Activated CD4-positive, alpha-beta T cell treated with anti-CD3 and anti-CD28 coated beads, Interleukin-2, amount 10 ng/mL, durations not matched to agents 7 days and 5 days (primary cell): ENCODE data around the gene KDM4B. TPM values are rescaled to one million over a fixed set of nuclear protein-coding genes. Genes with fewer than 3 reads are reported as not detected.
A peak's percentile ranks its signal among the peaks of the same experiment; 100 is the strongest.
"Not testable (repeated sequence)": the region's sequence is repeated elsewhere in the genome, so short reads cannot be mapped to it uniquely, and the experiment has no call there.

ENCODE experiments used
- CTCF ChIA-PET: fragments of 350-600 bp; sonication (Branson Sonifier 250); formaldehyde crosslinking; loops from one replicate; lab custom pipeline; 2021; ENCODE audit warnings: antibody characterized with exemption; lab: Charles Lee
- POLR2A ChIA-PET: fragments of 350-600 bp; sonication (Branson Sonifier 250); formaldehyde crosslinking; loops from one replicate; lab custom pipeline; 2021; ENCODE audit warnings: antibody characterized with exemption; lab: Charles Lee
- DNase-seq: peaks from one replicate; pipeline ENCODE4 v3.0.0-alpha.2; 2020
- H3K27ac Mint-ChIP-seq: one replicate; pipeline ENCODE4 v1.8.0; 2021; ENCODE audit warnings: mild to moderate bottlenecking, moderate library complexity, mixed read lengths
- H3K27me3 Mint-ChIP-seq: one replicate; pipeline ENCODE4 v1.8.0; 2021; ENCODE audit warnings: mixed read lengths
- H3K36me3 Mint-ChIP-seq: one replicate; pipeline ENCODE4 v1.8.0; 2021; ENCODE audit warnings: low read depth, mixed read lengths
- H3K4me1 Mint-ChIP-seq: one replicate; pipeline ENCODE4 v1.8.0; 2021; ENCODE audit warnings: mixed read lengths
- H3K4me3 Mint-ChIP-seq: one replicate; pipeline ENCODE4 v1.8.0; 2021; ENCODE audit warnings: mild to moderate bottlenecking, moderate library complexity, mixed read lengths
- H3K9me3 Mint-ChIP-seq: one replicate; pipeline ENCODE4 v1.8.0; 2021; ENCODE audit warnings: mixed read lengths
- total RNA-seq, 2 experiments: library from RNA; stranded (reverse); gene quantifications; one replicate each; pipeline ENCODE4 v1.2.3, GENCODE V29; 2021

The KDM4B gene
- total RNA-seq, 2 experiments from 2014 or later, result 37.1 to 40.2 TPM

DNA sequence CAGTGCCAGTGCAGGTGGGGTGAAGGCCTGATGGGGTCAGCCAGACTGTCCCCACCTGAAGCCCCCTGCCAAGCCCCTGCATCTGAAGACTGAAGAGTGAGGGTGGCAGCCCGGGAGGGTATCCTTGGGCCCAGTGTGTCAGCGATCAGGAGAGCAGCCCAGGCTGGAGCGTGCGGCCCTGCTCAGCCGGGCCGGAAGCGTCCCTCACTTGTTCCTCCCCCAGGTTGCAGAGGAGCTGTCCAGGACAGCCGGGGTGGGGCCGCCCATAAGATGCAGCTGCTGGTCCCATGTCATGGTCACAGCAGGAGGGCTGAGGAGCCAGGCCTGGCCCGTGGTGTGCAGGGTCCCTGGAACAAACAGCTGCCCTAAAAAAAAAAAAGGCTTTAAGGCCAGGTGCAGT lies 55.4 kb downstream of the KDM4B start:
- no peaks in the 10 kb centered on the region for H3K4me1 Mint-ChIP-seq
- H3K27me3 Mint-ChIP-seq, result no peaks in the 10 kb centered on the region
- POLR2A ChIA-PET, result no interaction called here
- H3K27ac Mint-ChIP-seq, result no peak overlapping the region
- H3K4me3 Mint-ChIP-seq, result no peak overlapping the region
- no peaks in the 10 kb centered on the region for H3K36me3 Mint-ChIP-seq
- CTCF ChIA-PET, result no interaction called here
- H3K9me3 Mint-ChIP-seq, result no peaks in the 10 kb centered on the region
- no peak for DNase-seq

- H3K36me3 Mint-ChIP-seq, result no peaks in the 10 kb centered on the region
- H3K4me3 Mint-ChIP-seq, result no peak overlapping the region
- no peak for DNase-seq
- no peak overlapping the region for H3K27ac Mint-ChIP-seq
- H3K27me3 Mint-ChIP-seq, result no peaks in the 10 kb centered on the region
- CTCF ChIA-PET, result no interaction called here
- POLR2A ChIA-PET, result no interaction called here
- no peaks in the 10 kb centered on the region for H3K4me1 Mint-ChIP-seq
- no peaks in the 10 kb centered on the region for H3K9me3 Mint-ChIP-seq
Measured at GRCh38 chr19:5025027-5025426, 56.1 kb downstream of the KDM4B start.

GRCh38 chr19:5026706-5027273 lies 57.9 kb downstream of the KDM4B start:
- Mint-ChIP-seq H3K27ac (no peak overlapping the region), H3K9me3 (no peaks in the 10 kb centered on the region), H3K36me3 (no peaks in the 10 kb centered on the region), H3K4me3 (no peak overlapping the region), H3K4me1 (no peaks in the 10 kb centered on the region), H3K27me3 (no peaks in the 10 kb centered on the region)
- CTCF ChIA-PET, result interaction anchor here (0.5 to 1.5 kb wide), 4 partner anchors 10 to 383 kb away, joined by 3 to 5 read pairs (median 4); no protein-coding TSS in a partner anchor
- POLR2A ChIA-PET, result interaction anchor here (0.5 kb wide), 1 partner anchor 1180 kb away, joined by 4 read pairs; no protein-coding TSS in a partner anchor
- DNase-seq, result no peak

DNA sequence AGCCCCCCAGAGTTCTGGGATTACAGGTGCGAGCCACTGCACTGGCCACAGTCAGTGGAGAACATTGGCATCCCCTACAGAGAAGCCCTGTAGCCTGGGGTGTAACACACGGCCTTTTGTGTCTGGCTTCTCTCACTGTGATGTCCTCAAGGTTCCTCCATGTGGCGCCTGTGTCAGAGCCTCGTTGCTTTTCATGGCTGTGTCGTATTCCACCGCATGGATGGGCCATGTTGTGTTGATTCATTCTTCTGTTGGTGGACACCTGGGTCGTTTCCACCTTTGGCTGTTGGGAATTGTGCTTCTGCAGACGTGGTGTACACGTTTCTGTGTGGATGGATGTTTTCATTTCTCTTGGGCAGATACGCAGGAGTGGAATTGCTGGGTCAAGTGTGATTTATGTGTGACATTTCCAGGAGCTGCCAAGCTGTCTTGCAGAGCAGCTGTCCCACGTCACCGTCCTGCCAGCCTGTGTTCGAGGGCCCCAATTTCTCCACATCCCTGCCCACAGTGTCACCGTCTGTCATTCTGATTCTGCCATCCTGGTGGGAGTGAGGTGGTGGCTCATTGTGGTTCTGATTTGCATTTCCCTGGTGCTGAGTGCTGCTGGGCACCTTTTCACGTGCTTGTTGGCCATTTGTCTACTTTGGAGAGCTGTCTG lies 59.4 kb downstream of the KDM4B start:
- no peak overlapping the region for H3K4me3 Mint-ChIP-seq
- no peaks in the 10 kb centered on the region for H3K4me1 Mint-ChIP-seq
- ChIA-PET CTCF (no interaction called here), POLR2A (no interaction called here)
- DNase-seq, result no peak
- no peak overlapping the region for H3K27ac Mint-ChIP-seq
- H3K9me3 Mint-ChIP-seq, result no peaks in the 10 kb centered on the region
- no peaks in the 10 kb centered on the region for H3K27me3 Mint-ChIP-seq
- H3K36me3 Mint-ChIP-seq, result no peaks in the 10 kb centered on the region

GRCh38 chr19:5029596-5029995 lies 60.7 kb downstream of the KDM4B start:
- H3K4me1 Mint-ChIP-seq, H3K4me3 Mint-ChIP-seq, H3K27ac Mint-ChIP-seq, H3K36me3 Mint-ChIP-seq, H3K27me3 Mint-ChIP-seq, POLR2A ChIA-PET, H3K9me3 Mint-ChIP-seq: not testable (repeated sequence)
- CTCF ChIA-PET, result interaction anchor here (1.2 to 2.7 kb wide), 3 partner anchors 14 to 220 kb away, joined by 3 to 17 read pairs (median 8); no protein-coding TSS in a partner anchor
- peak; percentile 66 for DNase-seq

GRCh38 chr19:5030136-5030820 lies 61.4 kb downstream of the KDM4B start:
- CTCF ChIA-PET, result interaction anchor here (0.6 to 2.7 kb wide), 7 partner anchors 15 to 221 kb away, joined by 3 to 17 read pairs (median 5); no protein-coding TSS in a partner anchor
- no peaks in the 10 kb centered on the region for H3K27me3 Mint-ChIP-seq
- POLR2A ChIA-PET, result interaction anchor here (0.5 kb wide), 1 partner anchor 37 kb away, joined by 3 read pairs; no protein-coding TSS in a partner anchor

DNA sequence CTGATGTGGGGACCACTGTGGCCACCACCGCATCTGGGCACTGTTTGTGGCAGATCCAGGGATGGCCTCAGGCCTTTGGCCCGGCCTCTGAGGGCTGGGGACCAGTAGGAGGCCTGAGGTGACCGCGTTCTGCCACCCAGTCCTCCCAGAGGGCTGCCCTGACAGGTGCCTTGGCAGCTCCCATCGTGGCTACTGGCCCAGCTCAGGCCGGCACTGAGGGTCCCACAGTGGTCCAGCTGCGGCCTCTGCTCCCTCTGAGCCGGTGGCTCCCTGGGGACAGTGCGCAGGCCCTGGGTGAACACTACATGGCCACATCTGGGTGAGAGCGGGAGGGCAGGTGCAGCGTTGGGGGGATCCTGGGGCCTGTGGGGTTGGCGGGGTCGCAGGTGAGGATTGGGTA lies 61.9 kb downstream of the KDM4B start:
- Mint-ChIP-seq H3K27me3 (no peaks in the 10 kb centered on the region), H3K4me1 (no peaks in the 10 kb centered on the region), H3K9me3 (no peaks in the 10 kb centered on the region), H3K27ac (no peak overlapping the region), H3K36me3 (peaks cover 2% of the 10 kb centered on the region), H3K4me3 (no peak overlapping the region)
- no peak for DNase-seq
- POLR2A ChIA-PET, result interaction anchor here (0.5 kb wide), 1 partner anchor 37 kb away, joined by 3 read pairs; no protein-coding TSS in a partner anchor
- CTCF ChIA-PET, result interaction anchor here (0.6 to 2.7 kb wide), 10 partner anchors 16 to 221 kb away, joined by 3 to 17 read pairs (median 4); no protein-coding TSS in a partner anchor

More at GRCh38 chr19:5030136-5030820, 61.4 kb downstream of the KDM4B start:
- H3K9me3 Mint-ChIP-seq, result no peaks in the 10 kb centered on the region
- no peak overlapping the region for H3K27ac Mint-ChIP-seq
- no peak overlapping the region for H3K4me3 Mint-ChIP-seq
- no peak for DNase-seq
- peaks cover 2% of the 10 kb centered on the region for H3K36me3 Mint-ChIP-seq
- H3K4me1 Mint-ChIP-seq, result no peaks in the 10 kb centered on the region

DNA sequence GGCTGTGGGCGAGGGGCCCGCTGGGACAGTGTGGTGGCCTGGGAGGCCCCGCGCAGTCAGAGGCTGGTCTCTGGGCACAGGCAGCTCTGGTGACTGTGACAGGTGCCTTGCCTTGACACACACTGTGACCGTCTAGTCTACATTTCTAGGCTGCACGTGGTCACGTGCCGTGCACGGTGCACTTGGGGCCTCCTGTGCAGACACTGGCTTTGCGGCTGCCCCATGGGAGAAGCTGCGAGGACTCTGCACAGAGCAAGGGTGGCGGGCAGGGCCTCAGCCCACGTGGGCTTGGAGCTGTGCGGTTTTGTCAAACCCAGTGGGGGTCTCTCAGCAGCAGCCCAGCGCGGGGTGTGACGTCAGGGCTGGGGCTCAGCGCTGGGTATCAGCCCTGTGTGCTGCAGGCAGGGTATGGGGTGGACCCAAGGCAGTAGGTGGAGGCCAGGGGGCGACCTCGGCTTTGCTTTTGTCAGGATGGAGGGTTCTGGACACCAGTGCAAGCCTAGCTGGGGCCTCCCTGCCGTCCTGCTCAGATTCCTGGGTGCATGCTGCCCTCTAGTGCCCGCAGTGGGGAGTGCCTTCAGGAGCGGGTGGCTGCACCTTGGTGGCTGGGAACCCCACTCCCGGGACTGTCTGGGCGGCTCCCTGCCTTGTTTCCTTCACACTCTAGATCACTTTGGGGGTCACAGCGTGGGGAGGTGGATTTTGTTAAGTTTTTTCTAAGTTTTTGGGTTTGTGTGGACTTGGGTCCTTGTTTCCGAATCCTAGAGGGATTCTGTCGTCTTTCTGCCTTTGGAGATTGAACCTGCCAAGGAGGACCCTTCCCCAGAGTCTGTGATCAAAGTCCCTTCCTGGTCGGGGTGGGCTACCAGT lies 62.6 kb downstream of the KDM4B start:
- DNase-seq, result peak; percentile 84
- H3K27ac Mint-ChIP-seq, result no peak overlapping the region
- H3K4me3 Mint-ChIP-seq, result no peak overlapping the region
- ChIA-PET CTCF (interaction anchor here (0.5 to 2.7 kb wide), 9 partner anchors 14 to 222 kb away, joined by 3 to 17 read pairs (median 4); no protein-coding TSS in a partner anchor), POLR2A (no interaction called here)
- H3K36me3 Mint-ChIP-seq, result peaks cover 2% of the 10 kb centered on the region
- H3K4me1 Mint-ChIP-seq, result no peaks in the 10 kb centered on the region
- no peaks in the 10 kb centered on the region for H3K9me3 Mint-ChIP-seq
- H3K27me3 Mint-ChIP-seq, result no peaks in the 10 kb centered on the region

DNA sequence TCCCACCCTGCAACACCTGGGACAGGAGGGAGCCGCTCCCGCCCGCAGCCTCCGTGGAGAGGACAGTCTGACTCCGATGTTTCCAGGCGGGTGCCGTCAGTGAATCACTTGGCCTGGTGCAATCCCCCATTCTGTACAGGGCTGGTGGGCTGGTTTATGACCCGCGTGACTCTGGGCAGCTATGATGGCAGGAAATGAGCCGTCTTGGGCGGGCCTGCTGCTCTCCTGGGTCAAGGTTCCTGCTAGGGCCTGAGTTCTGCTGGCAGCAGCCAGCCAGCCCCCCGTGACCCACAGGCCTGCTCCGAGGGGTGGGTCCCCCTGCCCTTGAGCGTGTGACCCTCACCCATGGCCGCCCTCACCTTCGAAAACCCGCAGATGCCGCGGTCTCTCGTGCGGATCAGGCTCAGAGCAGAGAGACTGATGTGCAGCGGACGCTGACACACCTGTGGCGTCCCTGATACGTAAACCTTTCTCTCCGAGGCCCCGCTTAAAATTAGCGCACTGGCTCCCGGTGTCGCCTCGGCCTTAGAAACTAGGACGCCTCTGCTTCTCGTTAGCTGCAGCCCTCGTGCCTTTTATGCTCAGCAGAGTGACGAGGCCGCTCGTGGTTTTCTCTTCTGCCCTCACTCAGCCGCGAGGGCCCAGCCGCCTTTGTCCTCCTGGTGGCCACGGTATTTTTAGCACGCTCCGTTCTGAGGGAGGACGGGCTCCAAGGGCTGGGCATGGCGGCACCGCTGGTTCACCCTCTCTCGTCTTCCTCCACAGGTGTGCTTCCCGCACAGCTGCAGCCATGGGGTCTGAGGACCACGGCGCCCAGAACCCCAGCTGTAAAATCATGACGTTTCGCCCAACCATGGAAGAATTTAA lies 63.4 kb downstream of the KDM4B start:
- Mint-ChIP-seq H3K27me3 (no peaks in the 10 kb centered on the region), H3K27ac (no peak overlapping the region), H3K4me1 (no peaks in the 10 kb centered on the region), H3K36me3 (peaks cover 2% of the 10 kb centered on the region), H3K4me3 (no peak overlapping the region), H3K9me3 (no peaks in the 10 kb centered on the region)
- DNase-seq, result no peak
- ChIA-PET POLR2A (no interaction called here), CTCF (interaction anchor here (0.7 to 2.7 kb wide), 9 partner anchors 13 to 223 kb away, joined by 3 to 17 read pairs (median 4); no protein-coding TSS in a partner anchor)

DNA sequence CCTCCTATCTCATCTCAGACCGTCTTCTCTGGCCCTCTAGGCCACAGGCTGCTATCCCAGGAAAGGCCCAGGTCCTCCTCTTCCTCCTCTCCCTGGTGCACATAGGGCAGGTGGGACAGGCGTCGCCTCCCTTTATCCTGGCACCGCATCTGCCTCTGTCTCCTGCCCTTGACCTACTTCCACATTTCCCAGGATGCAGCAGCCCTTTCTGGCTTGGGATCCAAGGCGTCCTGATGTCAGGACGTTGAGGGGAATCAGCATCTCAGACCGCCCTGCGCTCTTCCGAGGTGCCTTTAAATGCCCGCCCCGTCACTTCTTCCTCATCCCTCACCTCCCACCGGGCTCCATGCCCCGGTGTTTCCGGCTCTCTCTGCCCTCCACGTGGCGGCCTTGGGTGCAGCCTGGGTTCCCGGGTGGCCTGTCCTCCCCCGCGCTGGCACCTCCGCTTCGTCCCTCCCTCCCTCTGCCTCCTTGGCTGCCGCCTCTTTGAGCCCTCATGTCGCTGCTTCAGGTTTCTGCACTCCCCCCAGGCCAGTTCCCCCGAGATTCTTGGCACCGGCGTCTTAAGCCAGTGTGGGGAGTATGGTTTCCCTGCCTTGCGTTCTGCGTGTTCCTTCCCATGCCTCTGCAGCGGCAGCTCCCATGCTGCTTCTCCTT lies 66.3 kb downstream of the KDM4B start:
- Mint-ChIP-seq H3K36me3 (peaks cover 2% of the 10 kb centered on the region), H3K27me3 (no peaks in the 10 kb centered on the region), H3K4me3 (no peak overlapping the region), H3K27ac (no peak overlapping the region), H3K4me1 (no peaks in the 10 kb centered on the region), H3K9me3 (no peaks in the 10 kb centered on the region)
- DNase-seq, result no peak
- ChIA-PET POLR2A (no interaction called here), CTCF (no interaction called here)
